Ovary (tissue), 3 donors: Measurements from ENCODE around the gene KIAA1671.

Experiments used
- POLR2A ChIP-seq: fragments of 450-650 bp; IDR thresholded peaks from one replicate; pipeline ENCODE4 v1.6.1; 2017; ENCODE audit warnings: antibody characterized with exemption, mild to moderate bottlenecking, moderate library complexity
- TF ChIP-seq, protein P1 (sequence below), 3 donors: fragments of 450-650 bp in 2 of 3; fragments of 200-600 bp in 1 of 3; IDR thresholded peaks; one replicate each; pipeline versions ENCODE4 v1.5.1 to v1.8.0; 2016 to 2022; ENCODE audit warnings: antibody characterized with exemption in 3 of 3, mild to moderate bottlenecking in 1 of 3
- donor health status: DM: no; HTN: no; CAD: no.

GRCh38 chr22:25203082-25203481 is 250.6 kb downstream of the KIAA1671 start:
- TF ChIP-seq, protein P1, sequence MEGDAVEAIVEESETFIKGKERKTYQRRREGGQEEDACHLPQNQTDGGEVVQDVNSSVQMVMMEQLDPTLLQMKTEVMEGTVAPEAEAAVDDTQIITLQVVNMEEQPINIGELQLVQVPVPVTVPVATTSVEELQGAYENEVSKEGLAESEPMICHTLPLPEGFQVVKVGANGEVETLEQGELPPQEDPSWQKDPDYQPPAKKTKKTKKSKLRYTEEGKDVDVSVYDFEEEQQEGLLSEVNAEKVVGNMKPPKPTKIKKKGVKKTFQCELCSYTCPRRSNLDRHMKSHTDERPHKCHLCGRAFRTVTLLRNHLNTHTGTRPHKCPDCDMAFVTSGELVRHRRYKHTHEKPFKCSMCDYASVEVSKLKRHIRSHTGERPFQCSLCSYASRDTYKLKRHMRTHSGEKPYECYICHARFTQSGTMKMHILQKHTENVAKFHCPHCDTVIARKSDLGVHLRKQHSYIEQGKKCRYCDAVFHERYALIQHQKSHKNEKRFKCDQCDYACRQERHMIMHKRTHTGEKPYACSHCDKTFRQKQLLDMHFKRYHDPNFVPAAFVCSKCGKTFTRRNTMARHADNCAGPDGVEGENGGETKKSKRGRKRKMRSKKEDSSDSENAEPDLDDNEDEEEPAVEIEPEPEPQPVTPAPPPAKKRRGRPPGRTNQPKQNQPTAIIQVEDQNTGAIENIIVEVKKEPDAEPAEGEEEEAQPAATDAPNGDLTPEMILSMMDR (IDR thresholded peaks at IDR 0.05) = no peak
- no peak for TF ChIP-seq POLR2A
